ENCODE data around the gene ZNF496.
"Not testable (repeated sequence)": the region's sequence is repeated elsewhere in the genome, so short reads cannot be mapped to it uniquely, and the experiment has no call there.

The ZNF496 gene

DNA sequence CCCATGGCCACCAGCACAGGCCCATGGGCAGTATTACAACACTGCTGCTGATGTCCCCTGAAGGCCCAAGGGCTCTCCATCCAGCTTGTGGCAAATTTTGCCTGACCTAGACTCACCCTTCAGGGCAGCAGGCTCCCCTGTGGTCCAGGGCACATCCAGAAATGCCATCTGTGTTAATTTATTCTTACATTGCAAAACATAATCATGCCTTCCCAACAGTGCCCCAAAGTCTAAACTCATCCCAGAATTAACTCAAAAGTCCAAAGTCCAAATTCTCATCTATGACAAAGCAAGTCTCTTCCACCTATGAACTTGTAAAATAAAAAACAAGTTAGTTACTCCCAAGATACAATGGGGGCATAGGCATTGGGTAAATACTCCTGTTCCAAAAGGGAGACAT lies 62.5 kb downstream of the ZNF496 start:
- Histone ChIP-seq H3K36me3 (ENCODE audit: insufficient read depth, low read length) (no peaks in the 10 kb centered on the region), H3K27me3 (ENCODE audit: insufficient read depth, low read length) (no peaks in the 10 kb centered on the region), H3K9ac (ENCODE audit: low read depth, low read length) (no peak overlapping the region), H3K4me3 (ENCODE audit: low read length) (no peak overlapping the region), H3K4me1 (ENCODE audit: insufficient read depth, low read length) (peaks cover 2% of the 10 kb centered on the region; the same call in 1 of the 2 replicates), H3K27ac (ENCODE audit: low read depth, low read length) (no peak overlapping the region), H3K9me3 (ENCODE audit: insufficient read depth, low read depth, low read length) (peaks cover 11% of the 10 kb centered on the region; the same call in 1 of the 2 replicates)

DNA sequence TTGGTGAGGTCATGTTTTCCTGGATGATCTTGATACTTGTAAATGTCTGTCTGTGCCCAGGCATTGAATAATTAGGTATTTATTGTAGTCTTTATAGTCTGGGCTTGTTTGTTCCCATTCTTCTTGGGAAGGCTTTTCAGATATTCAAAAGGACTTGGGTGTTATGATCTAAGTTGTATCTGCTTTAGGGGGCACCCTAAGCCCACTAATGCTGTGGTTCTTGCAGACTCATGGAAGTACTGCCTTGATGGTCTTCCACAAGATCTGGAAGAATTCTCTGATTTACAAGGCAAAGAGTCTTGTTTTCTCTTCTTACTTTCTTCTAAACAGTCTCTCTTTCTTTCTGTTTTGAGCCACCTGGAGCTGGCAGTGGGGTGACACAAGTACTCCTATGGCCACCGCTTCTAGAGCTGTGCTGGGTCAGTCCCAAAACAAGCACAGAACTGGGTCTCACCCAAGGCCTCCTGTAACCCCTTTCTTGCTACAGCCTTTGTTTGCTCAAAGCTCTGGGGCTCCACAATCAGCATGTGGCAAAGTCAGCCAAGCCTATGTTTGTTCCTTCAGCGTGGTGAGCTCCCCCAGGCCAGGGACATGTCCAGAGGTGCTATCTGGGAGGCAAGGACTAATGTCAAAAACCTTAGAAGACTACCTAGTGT lies 63.1 kb downstream of the ZNF496 start:
- Histone ChIP-seq H3K27ac (ENCODE audit: low read depth, low read length) (no peak overlapping the region), H3K9me3 (ENCODE audit: insufficient read depth, low read depth, low read length) (peaks cover 11% of the 10 kb centered on the region; the same call in 1 of the 2 replicates), H3K4me1 (ENCODE audit: insufficient read depth, low read length) (peaks cover 2% of the 10 kb centered on the region; the same call in 1 of the 2 replicates), H3K4me3 (ENCODE audit: low read length) (no peak overlapping the region), H3K27me3 (ENCODE audit: insufficient read depth, low read length) (no peaks in the 10 kb centered on the region), H3K36me3 (ENCODE audit: insufficient read depth, low read length) (no peaks in the 10 kb centered on the region), H3K9ac (ENCODE audit: low read depth, low read length) (no peak overlapping the region)
- 95% methylated on average over 2 of the region's 2 CpGs for WGBS

DNA sequence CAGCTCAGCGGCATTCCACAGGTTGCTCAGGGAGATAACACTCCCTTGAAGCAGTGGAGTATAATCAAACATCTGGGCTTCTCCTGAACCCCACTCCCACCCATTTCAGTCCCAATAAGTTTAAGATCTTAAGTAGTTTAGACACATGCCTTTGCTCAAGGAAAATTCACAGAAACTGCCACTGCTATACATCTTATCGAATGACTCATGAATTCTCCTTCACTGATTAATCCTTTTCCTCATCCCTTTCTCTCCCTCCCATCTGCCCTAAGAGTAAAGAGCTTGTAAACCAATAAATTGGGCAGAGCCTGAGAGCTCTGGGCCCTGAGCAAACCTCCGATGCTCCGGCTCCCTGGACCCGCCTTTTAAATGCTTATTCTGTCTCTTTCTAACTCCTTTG lies 65.6 kb downstream of the ZNF496 start:
- 0 out of 2 replicates have a peak, but pooled peaks cover 11% of the 10 kb centered on the region for H3K9me3 ChIP-seq (ENCODE audit: insufficient read depth, low read depth, low read length)
- no peak overlapping the region for H3K9ac ChIP-seq (ENCODE audit: low read depth, low read length)
- WGBS, result 93% methylated on average over 5 of the region's 5 CpGs
- H3K4me1 ChIP-seq (ENCODE audit: insufficient read depth, low read length), result no peaks in the 10 kb centered on the region
- no peak overlapping the region for H3K4me3 ChIP-seq (ENCODE audit: low read length)
- H3K36me3 ChIP-seq (ENCODE audit: insufficient read depth, low read length), result no peaks in the 10 kb centered on the region
- no peaks in the 10 kb centered on the region for H3K27me3 ChIP-seq (ENCODE audit: insufficient read depth, low read length)
- no peak overlapping the region for H3K27ac ChIP-seq (ENCODE audit: low read depth, low read length)

DNA sequence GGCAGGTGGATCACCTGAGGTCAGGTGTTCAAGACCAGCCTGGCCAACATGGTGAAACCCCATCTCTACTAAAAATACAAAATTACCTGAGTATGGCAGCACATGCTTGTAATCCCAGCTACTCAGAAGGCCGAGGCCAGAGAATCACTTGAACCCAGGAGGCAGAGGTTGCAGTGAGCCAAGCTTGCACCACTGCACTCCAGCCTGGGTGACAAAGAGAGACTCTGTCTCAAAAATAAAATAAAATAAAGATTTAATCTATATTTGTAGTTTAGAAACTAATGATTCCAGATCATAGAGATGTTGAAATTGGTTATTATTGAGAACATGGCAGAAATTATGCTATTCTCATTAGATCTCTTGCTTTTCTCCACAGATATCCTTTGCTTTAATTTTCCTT lies 75.9 kb downstream of the ZNF496 start, which contains the start of gene VN1R5:
VN1R5 (plus strand) TSS at position 301 of the 400 bp plus-strand sequence.
- not testable (repeated sequence) for H3K27me3 ChIP-seq (ENCODE audit: insufficient read depth, low read length); H3K4me3 ChIP-seq (ENCODE audit: low read length); H3K9ac ChIP-seq (ENCODE audit: low read depth, low read length); H3K4me1 ChIP-seq (ENCODE audit: insufficient read depth, low read length); H3K9me3 ChIP-seq (ENCODE audit: insufficient read depth, low read depth, low read length); H3K36me3 ChIP-seq (ENCODE audit: insufficient read depth, low read length); H3K27ac ChIP-seq (ENCODE audit: low read depth, low read length)
- 92% methylated on average over 1 of the region's 1 CpG for WGBS

DNA sequence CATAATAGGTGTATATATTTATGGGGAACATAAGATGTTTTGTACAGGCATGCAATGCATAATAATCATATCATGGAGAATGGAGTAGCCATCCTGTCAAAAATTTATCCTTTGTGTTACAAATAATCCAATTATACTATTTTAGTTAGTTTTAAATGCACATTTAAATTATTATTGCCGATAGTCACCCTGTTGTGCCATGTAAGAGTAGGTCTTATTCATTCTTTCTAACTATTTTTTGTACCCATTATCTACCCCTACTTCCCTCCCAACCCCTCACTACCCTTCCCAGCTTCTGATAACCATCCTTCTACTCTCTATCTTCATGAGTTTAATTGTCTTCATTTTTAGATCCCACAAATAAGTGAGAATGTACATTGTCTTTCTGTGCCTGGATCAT lies 84.1 kb downstream of the ZNF496 start:
- no peaks in the 10 kb centered on the region for H3K9me3 ChIP-seq (ENCODE audit: insufficient read depth, low read depth, low read length)
- H3K27me3 ChIP-seq (ENCODE audit: insufficient read depth, low read length), result no peaks in the 10 kb centered on the region
- no peak overlapping the region for H3K4me3 ChIP-seq (ENCODE audit: low read length)
- no peaks in the 10 kb centered on the region for H3K36me3 ChIP-seq (ENCODE audit: insufficient read depth, low read length)
- no peaks in the 10 kb centered on the region for H3K4me1 ChIP-seq (ENCODE audit: insufficient read depth, low read length)
- WGBS, result 100% methylated on average over 1 of the region's 1 CpG
- H3K9ac ChIP-seq (ENCODE audit: low read depth, low read length), result no peak overlapping the region
- H3K27ac ChIP-seq (ENCODE audit: low read depth, low read length), result no peak overlapping the region
